HG03520 (cell line): ENCODE results near the gene RBFA.

Experiments used
- ATAC-seq: cut with Tn5 transposase; IDR thresholded peaks from one replicate; pipeline ENCODE4 v1.9.1; 2021; ENCODE audit warnings: mild to moderate bottlenecking, moderate library complexity; ENCODE audit not compliant: unreplicated experiment

The RBFA gene

DNA sequence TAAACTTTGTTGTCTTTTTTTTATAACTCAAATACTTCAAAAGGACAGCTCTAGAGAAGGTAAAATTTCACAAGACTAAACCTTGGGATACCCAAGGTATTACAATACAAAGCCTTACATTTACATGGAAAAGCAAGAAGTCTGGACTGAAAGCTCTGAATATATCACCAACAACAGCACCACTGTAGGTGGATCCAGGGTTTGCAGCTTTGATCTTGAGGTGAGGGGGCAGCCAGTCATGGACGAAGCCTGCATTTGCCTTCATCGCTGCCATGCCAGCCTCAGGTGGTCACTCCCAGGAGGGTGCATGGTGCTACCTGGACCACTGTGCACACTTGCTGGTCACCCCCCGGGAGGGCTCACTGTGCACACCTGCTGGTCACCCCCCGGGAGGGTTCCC is 36.6 kb downstream of the RBFA start:
- no peak for ATAC-seq

DNA sequence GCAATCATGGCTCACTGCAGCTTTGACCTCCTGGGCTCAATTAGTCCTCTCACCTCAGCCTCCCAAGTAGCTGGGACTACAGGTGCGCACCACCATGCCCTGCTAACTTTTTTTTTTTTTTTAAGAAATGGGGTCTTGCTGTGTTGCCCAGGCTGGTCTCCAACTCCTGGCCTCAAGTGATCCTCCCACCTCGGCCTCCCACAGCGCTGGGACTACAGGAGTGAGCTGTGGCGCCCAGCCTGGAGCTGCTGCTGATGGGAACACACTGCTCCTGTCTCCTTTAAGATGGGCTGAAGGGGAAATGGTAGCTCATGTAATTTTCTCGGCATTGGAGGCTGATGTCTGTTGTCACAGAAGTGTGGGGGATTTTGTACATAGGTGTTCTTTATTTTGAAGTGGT is 39.9 kb downstream of the RBFA start:
- no peak for ATAC-seq

DNA sequence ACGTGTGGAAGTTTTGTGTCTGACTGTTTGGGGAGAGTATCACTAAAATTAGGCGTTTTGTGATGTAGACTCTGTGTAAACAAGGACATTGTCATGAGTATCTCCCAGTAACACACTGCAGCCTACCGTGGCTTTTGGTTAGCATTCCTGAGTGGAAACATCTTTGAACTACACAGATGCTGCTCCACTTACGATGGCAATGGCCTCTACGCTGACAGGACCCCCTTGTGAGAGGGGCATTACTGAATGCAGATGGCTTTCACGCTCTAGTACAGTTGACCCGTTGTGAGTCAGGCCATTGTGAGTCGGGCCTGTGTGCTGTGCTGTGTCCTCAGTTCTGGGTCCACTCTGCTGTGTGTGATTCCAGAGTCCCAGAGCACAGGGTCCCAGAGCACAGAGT is 40.5 kb downstream of the RBFA start:
- ATAC-seq = no peak

- no peak for ATAC-seq
Observed at GRCh38 chr18:80075940-80076339, 41.7 kb downstream of the RBFA start.

DNA sequence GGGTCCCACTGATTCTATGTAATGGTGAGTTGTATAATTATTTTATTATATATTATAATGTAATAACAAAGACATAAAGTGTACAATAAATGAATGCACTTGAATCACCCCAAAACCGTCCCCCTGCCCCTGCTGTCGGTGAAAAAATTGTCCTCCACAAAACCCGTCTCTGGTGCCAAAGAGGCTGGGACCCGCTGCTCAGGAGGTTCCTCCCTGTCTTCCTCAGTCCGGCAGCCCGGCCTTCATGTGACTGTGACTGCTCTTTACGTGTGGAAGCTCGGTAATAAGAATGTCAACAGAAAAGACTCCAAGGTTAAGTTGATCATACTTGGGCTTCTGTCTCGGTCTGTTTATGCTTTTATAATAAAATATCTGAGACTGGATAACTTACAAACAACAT is 42.1 kb downstream of the RBFA start:
- ATAC-seq = no peak

GRCh38 chr18:80077873-80078272 is 43.6 kb downstream of the RBFA start:
- no peak for ATAC-seq
